ENCODE measurements around the gene PALB2.
"Not testable (repeated sequence)": the region's sequence is repeated elsewhere in the genome, so short reads cannot be mapped to it uniquely, and the experiment has no call there.

PALB2 gene

DNA sequence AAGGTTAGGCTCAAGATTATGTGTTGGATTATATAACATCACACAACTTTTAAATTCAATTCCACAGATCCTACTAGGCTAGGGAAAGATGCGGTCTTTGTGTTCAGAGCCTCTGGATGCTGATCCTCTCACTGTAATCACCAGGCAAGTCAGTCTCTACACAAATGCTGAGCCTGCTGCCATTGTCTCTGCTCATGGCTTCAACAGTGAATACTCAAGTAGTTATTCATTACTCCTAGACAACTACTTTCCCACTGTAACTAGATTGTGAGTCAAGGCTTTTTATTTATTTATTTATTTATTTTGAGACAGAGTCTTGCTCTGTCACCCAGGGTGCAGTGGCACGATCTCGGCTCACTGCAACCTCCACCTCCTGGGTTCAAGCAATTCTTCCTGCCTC lies 29.2 kb downstream of the PALB2 start:
- no peak for DNase-seq
- Histone ChIP-seq H3K27me3 (replicated peaks) (no peaks in the 10 kb centered on the region), H3K27ac (no peak overlapping the region), H3K36me3 (replicated peaks) (peaks cover 7% of the 10 kb centered on the region), H3K4me3 (ENCODE audit: low read depth, low read length) (no peak overlapping the region)
- TF ChIP-seq, protein P1, sequence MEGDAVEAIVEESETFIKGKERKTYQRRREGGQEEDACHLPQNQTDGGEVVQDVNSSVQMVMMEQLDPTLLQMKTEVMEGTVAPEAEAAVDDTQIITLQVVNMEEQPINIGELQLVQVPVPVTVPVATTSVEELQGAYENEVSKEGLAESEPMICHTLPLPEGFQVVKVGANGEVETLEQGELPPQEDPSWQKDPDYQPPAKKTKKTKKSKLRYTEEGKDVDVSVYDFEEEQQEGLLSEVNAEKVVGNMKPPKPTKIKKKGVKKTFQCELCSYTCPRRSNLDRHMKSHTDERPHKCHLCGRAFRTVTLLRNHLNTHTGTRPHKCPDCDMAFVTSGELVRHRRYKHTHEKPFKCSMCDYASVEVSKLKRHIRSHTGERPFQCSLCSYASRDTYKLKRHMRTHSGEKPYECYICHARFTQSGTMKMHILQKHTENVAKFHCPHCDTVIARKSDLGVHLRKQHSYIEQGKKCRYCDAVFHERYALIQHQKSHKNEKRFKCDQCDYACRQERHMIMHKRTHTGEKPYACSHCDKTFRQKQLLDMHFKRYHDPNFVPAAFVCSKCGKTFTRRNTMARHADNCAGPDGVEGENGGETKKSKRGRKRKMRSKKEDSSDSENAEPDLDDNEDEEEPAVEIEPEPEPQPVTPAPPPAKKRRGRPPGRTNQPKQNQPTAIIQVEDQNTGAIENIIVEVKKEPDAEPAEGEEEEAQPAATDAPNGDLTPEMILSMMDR (IDR thresholded peaks at IDR 0.05; ENCODE audit: low read depth, low read length, missing control alignments): no peak
- in situ Hi-C loops (cut with HindIII; ENCODE audit: low pct_ligation_motif_present, low sequenced_read_pairs): no loop called here

DNA sequence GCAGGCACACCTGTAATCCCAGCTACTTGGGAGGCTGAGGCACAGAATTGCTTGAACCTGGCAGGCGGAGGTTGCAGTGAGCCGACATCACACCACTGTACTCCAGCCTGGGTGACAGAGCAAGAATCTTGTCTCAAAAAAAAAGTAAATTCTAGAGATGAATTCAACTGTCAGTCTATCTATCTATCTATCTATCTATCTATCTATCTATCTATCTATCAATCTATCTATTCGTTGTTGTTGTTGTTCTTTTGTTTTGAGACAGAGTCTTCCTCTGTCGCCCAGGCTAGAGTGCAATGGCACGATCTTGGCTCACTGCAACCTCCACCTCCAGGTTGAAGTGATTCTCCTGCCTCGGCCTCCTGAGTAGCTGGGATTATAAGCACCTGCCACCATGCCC lies 30.2 kb downstream of the PALB2 start:
- H3K27ac ChIP-seq; H3K27me3 ChIP-seq (replicated peaks); DNase-seq; H3K4me3 ChIP-seq (ENCODE audit: low read depth, low read length); in situ Hi-C loops (cut with HindIII; ENCODE audit: low pct_ligation_motif_present, low sequenced_read_pairs): not testable (repeated sequence)
- peaks cover 10% of the 10 kb centered on the region for H3K36me3 ChIP-seq (replicated peaks)

DNA sequence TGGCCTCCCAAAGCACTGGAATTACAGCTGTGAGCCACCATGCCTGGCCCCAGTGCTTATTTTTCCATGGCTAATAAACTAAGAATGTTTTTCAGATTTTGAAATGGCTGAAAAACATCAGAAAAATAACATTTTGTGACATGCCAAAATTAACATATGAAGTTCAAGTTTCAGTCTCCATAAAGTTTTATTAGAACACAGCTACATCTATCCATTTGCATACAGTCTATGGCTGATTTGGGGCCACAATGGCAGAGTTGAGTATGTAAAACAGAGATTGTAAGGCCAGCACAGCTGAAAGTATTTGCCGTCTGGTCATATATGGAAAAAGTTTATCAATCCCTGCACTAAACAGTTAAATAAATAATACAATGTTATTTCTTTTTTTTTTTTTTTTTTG lies 31.2 kb downstream of the PALB2 start:
- Histone ChIP-seq H3K4me3 (ENCODE audit: low read depth, low read length) (no peak overlapping the region), H3K27me3 (replicated peaks) (no peaks in the 10 kb centered on the region), H3K36me3 (replicated peaks) (peaks cover 10% of the 10 kb centered on the region), H3K27ac (no peak overlapping the region)
- TF ChIP-seq, protein P1 (IDR thresholded peaks at IDR 0.05; ENCODE audit: low read depth, low read length, missing control alignments): no peak
- no peak for DNase-seq
- in situ Hi-C loops (cut with HindIII; ENCODE audit: low pct_ligation_motif_present, low sequenced_read_pairs): no loop called here

- peak overlapping the region; percentile 42 for H3K27ac ChIP-seq
- H3K36me3 ChIP-seq (replicated peaks): peaks cover 8% of the 10 kb centered on the region
Observed at GRCh38 chr16:23608194-23608593, 32.9 kb downstream of the PALB2 start.

GRCh38 chr16:23607726-23608125 lies 33.4 kb downstream of the PALB2 start:
- Histone ChIP-seq H3K27me3 (replicated peaks) (no peaks in the 10 kb centered on the region), H3K36me3 (replicated peaks) (peaks cover 8% of the 10 kb centered on the region), H3K27ac (peak overlapping the region; percentile 42), H3K4me3 (ENCODE audit: low read depth, low read length) (no peak overlapping the region)
- in situ Hi-C loops (cut with HindIII; ENCODE audit: low pct_ligation_motif_present, low sequenced_read_pairs): no loop called here
- TF ChIP-seq, protein P1 (IDR thresholded peaks at IDR 0.05; ENCODE audit: low read depth, low read length, missing control alignments): no peak
- DNase-seq: peak; percentile 25

More at GRCh38 chr16:23608194-23608593, 32.9 kb downstream of the PALB2 start:
- Histone ChIP-seq H3K27me3 (replicated peaks) (no peaks in the 10 kb centered on the region), H3K4me3 (ENCODE audit: low read depth, low read length) (no peak overlapping the region)
- peak; percentile 56 for DNase-seq
- in situ Hi-C loops (cut with HindIII; ENCODE audit: low pct_ligation_motif_present, low sequenced_read_pairs): no loop called here
- TF ChIP-seq, protein P1 (IDR thresholded peaks at IDR 0.05; ENCODE audit: low read depth, low read length, missing control alignments): no peak

GRCh38 chr16:23597003-23597756 lies 43.9 kb downstream of the PALB2 start:
- TF ChIP-seq, protein P1 (IDR thresholded peaks at IDR 0.05; ENCODE audit: low read depth, low read length, missing control alignments): peak; percentile 32
- in situ Hi-C loops (cut with HindIII; ENCODE audit: low pct_ligation_motif_present, low sequenced_read_pairs): no loop called here
- Histone ChIP-seq H3K27ac (no peak overlapping the region), H3K36me3 (replicated peaks) (peaks cover 5% of the 10 kb centered on the region), H3K27me3 (replicated peaks) (no peaks in the 10 kb centered on the region), H3K4me3 (ENCODE audit: low read depth, low read length) (no peak overlapping the region)
- no peak for DNase-seq

Measured in brain microvascular endothelial cell (primary cell).